Tibial nerve (tissue), 4 donors: ENCODE results near the gene ATP11C. TPM values are rescaled to one million over a fixed set of nuclear protein-coding genes. Genes with fewer than 3 reads are reported as not detected.

Source experiments
- DNase-seq, 2 donors: peaks; one replicate each; pipeline ENCODE4 v3.0.0-alpha.2; 2019; ENCODE audit warnings: low spot score in 2 of 2
- H3K27ac ChIP-seq, 4 donors: fragments of 200-600 bp; sonication (generic) in 3 of 4; one replicate each; pipeline ENCODE4 v1.5.1; 2017 to 2019; ENCODE audit warnings: mild to moderate bottlenecking in 1 of 4
- H3K27me3 ChIP-seq, 2 donors: fragments of 200-600 bp; sonication (generic) in 1 of 2; one replicate each; pipeline versions ENCODE4 v1.5.1 to v1.6.0; 2017 to 2019
- H3K36me3 ChIP-seq, 3 donors: fragments of 200-600 bp; sonication (generic); one replicate each; pipeline ENCODE4 v1.5.1; 2018 to 2019
- H3K4me1 ChIP-seq, 4 donors: fragments of 200-600 bp; sonication (generic) in 3 of 4; one replicate each; pipeline ENCODE4 v1.5.1; 2017 to 2019
- H3K4me3 ChIP-seq, 4 donors: fragments of 200-600 bp; sonication (generic) in 3 of 4; one replicate each; pipeline ENCODE4 v1.5.1; 2017 to 2019; ENCODE audit warnings: mild to moderate bottlenecking in 1 of 4, moderate library complexity in 1 of 4
- H3K9me3 ChIP-seq, 4 donors: fragments of 200-600 bp; sonication (generic) in 3 of 4; one replicate each; pipeline ENCODE4 v1.5.1; 2017 to 2019
- CTCF ChIP-seq, 5 experiments: fragments of 200-600 bp in 3 of 5; fragments of 450-650 bp in 2 of 5; sonication (generic) in 3 of 5; IDR thresholded peaks; one replicate each; pipeline ENCODE4 v1.5.1; 2016 to 2019; ENCODE audit warnings: antibody characterized with exemption in 5 of 5, mild to moderate bottlenecking in 3 of 5, moderate library complexity in 2 of 5
- EP300 ChIP-seq, 2 donors: sonication (generic); formaldehyde crosslinking; IDR thresholded peaks; one replicate each; pipeline ENCODE4 v1.6.1; 2017; ENCODE audit warnings: antibody characterized with exemption in 2 of 2, mild to moderate bottlenecking in 1 of 2
- POLR2A ChIP-seq, 2 donors: fragments of 450-650 bp; IDR thresholded peaks; one replicate each; pipeline ENCODE4 v1.6.1; 2017; ENCODE audit warnings: antibody characterized with exemption in 2 of 2, mild to moderate bottlenecking in 2 of 2, moderate library complexity in 2 of 2
- WGBS, 2 donors: methylation state at CpG; one replicate each; pipeline ENCODE4 v1.1.5; 2018; 5-methylcytosine and 5-hydroxymethylcytosine counted together
- total RNA-seq, 4 donors: library from RNA; depleted of rRNA; stranded (reverse); fragments of >200 nt; gene quantifications; one replicate each; pipeline ENCODE4 v1.1.0, GENCODE V29; 2016

The ATP11C gene
- total RNA-seq, 4 donors from 2014 or later: 24.1 to 37.8 (median 32.9) TPM

GRCh38 chrX:139770366-139770765 lies 162.5 kb downstream of the ATP11C start:
- H3K27me3 ChIP-seq: no peaks in the 10 kb centered on the region
- DNase-seq: no peak
- TF ChIP-seq POLR2A (IDR thresholded peaks at IDR 0.05): no peak
- no peak for TF ChIP-seq EP300 (IDR thresholded peaks at IDR 0.05)
- H3K4me1 ChIP-seq: no peaks in the 10 kb centered on the region
- no peak overlapping the region for H3K4me3 ChIP-seq
- H3K9me3 ChIP-seq: no peaks in the 10 kb centered on the region
- H3K36me3 ChIP-seq: peaks cover 0 to 46% (median 0%) of the 10 kb centered on the region in 3 donors
- no peak overlapping the region for H3K27ac ChIP-seq
- 86 to 97% methylated on average over 2 of the region's 2 CpGs for WGBS, 2 donors

GRCh38 chrX:139766545-139766983 lies 166.3 kb downstream of the ATP11C start:
- Histone ChIP-seq H3K4me1 (peaks cover 0 to 3% (median 0%) of the 10 kb centered on the region in 4 donors), H3K27me3 (no peaks in the 10 kb centered on the region), H3K27ac (no peak overlapping the region), H3K4me3 (no peak overlapping the region), H3K9me3 (no peaks in the 10 kb centered on the region), H3K36me3 (peaks cover 0 to 30% (median 0%) of the 10 kb centered on the region in 3 donors)
- DNase-seq: no peak
- TF ChIP-seq EP300 (IDR thresholded peaks at IDR 0.05) (no peak), CTCF (IDR thresholded peaks at IDR 0.05) (no peak), POLR2A (IDR thresholded peaks at IDR 0.05) (no peak)
- WGBS, 2 donors: 76 to 98% methylated on average over 5 of the region's 5 CpGs

DNA sequence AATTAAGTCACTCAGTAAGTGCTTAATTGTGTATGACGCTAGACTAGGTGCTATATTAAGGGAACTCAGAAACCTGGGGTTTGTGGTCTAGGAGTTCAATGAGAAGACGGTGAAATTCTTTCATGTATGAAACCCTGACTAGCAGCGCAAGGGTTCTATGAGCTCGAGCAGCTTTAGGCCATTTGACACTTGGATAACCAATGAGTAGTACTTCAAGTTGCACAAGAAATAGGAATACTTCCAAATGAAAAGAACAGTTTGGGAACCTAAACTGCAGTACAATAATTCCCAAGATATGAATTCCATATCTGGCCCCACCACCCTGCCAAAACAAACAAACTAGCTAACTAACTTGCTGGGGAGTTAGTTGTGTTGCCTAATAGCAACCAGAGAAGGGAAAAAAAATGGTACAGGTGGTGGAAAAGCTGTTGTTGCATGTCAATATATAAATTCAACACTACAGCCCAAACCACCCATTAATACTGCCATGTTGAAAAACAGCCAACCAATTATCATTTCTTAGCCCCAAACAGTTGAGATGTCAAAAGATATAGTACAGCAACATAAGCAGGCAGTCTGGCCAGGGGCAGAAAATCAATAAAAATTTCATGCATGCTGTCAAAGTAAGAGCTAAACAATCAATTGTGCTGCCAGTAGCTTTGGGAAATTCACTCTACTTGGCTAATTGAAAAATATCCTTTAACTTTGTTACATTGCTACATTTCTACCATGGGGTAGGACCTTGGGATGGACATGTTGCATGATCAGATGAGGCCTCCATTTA lies 170.3 kb downstream of the ATP11C start:
- Histone ChIP-seq H3K36me3 (peaks cover 0 to 17% (median 0%) of the 10 kb centered on the region in 3 donors), H3K27ac (no peak overlapping the region), H3K4me1 (peaks cover 0 to 3% (median 0%) of the 10 kb centered on the region in 4 donors), H3K4me3 (no peak overlapping the region), H3K27me3 (no peaks in the 10 kb centered on the region), H3K9me3 (no peaks in the 10 kb centered on the region)
- WGBS, 2 donors: 71 to 79% methylated on average over 4 of the region's 4 CpGs
- peak in 1 of 2 donors; percentile 18 for DNase-seq
- TF ChIP-seq EP300 (IDR thresholded peaks at IDR 0.05): peak in 1 of 2 donors; percentile 28
- TF ChIP-seq POLR2A (IDR thresholded peaks at IDR 0.05): no peak
- TF ChIP-seq CTCF (IDR thresholded peaks at IDR 0.05): no peak

DNA sequence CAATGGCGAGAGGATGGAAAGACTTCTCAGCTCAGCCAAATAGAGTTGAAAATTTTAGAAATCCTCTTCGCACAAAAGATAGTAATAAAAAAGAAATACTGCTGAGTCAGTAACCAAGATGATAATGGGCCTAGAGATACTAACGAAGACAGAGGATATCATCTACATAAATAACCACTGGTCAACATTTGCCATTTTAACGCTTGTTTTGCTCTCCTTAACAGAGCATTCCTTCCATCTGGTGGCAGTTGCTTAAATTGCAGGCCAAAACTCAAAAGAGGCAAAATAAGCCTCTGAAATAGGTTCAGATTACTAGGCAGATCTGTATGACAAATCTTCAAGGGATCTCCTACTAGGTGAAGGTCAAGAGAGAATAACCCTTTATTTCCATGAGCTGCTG lies 173.2 kb downstream of the ATP11C start:
- peak in 3 of 5 experiments; percentile 6 to 13 (median 11) for TF ChIP-seq CTCF (IDR thresholded peaks at IDR 0.05)
- TF ChIP-seq EP300 (IDR thresholded peaks at IDR 0.05): no peak
- no peak for TF ChIP-seq POLR2A (IDR thresholded peaks at IDR 0.05)
- Histone ChIP-seq H3K4me1 (peaks cover 0 to 3% (median 0%) of the 10 kb centered on the region in 4 donors), H3K36me3 (peaks cover 0 to 19% (median 0%) of the 10 kb centered on the region in 3 donors), H3K27ac (no peak overlapping the region), H3K9me3 (peaks cover 0 to 10% (median 0%) of the 10 kb centered on the region in 4 donors), H3K4me3 (no peak overlapping the region), H3K27me3 (no peaks in the 10 kb centered on the region)
- DNase-seq: no peak
- 64 to 79% methylated on average over 4 of the region's 4 CpGs for WGBS, 2 donors

- no peak overlapping the region for H3K4me3 ChIP-seq
- TF ChIP-seq POLR2A (IDR thresholded peaks at IDR 0.05) (no peak), EP300 (IDR thresholded peaks at IDR 0.05) (no peak)
- H3K27ac ChIP-seq: no peak overlapping the region
- 81 to 100% methylated on average over 1 of the region's 1 CpG for WGBS, 2 donors
- H3K4me1 ChIP-seq: peaks cover 0 to 3% (median 0%) of the 10 kb centered on the region in 4 donors
- no peak for DNase-seq
- H3K9me3 ChIP-seq: peaks cover 0 to 18% (median 3%) of the 10 kb centered on the region in 4 donors
- H3K36me3 ChIP-seq: peaks cover 0 to 19% (median 0%) of the 10 kb centered on the region in 3 donors
- H3K27me3 ChIP-seq: no peaks in the 10 kb centered on the region
These were observed 174.0 kb downstream of the ATP11C start for GRCh38 chrX:139758809-139759208.

DNA sequence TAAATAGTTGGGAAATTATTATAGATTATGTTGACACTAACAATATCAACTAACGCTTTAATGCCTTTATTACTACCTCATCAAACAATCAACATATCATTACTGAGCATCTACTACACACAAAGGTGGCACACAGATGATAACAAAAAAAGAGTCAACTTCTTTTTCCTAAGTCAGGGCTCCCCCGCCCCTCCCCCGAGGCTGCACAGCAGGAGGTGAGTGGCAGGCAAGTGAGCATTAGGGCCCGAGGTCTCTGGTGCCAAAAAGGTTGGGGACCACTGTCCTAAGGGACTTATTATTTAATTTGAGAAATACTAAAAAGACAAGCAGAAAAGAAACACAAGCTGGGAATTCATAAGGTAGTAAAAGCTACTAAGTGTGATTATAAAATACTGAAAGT lies 174.6 kb downstream of the ATP11C start:
- WGBS, 2 donors: 57 to 83% methylated on average over 4 of the region's 4 CpGs
- Histone ChIP-seq H3K9me3 (peaks cover 0 to 24% (median 4%) of the 10 kb centered on the region in 4 donors), H3K27ac (no peak overlapping the region), H3K27me3 (no peaks in the 10 kb centered on the region), H3K4me1 (peaks cover 0 to 3% (median 0%) of the 10 kb centered on the region in 4 donors), H3K4me3 (no peak overlapping the region), H3K36me3 (peaks cover 0 to 19% (median 0%) of the 10 kb centered on the region in 3 donors)
- DNase-seq: no peak
- TF ChIP-seq EP300 (IDR thresholded peaks at IDR 0.05): no peak
- no peak for TF ChIP-seq POLR2A (IDR thresholded peaks at IDR 0.05)
- TF ChIP-seq CTCF (IDR thresholded peaks at IDR 0.05): no peak
